B cell (primary cell): ENCODE measurements around the gene TWF2. TPM values are rescaled to one million over a fixed set of nuclear protein-coding genes. Genes with fewer than 3 reads are reported as not detected.

ENCODE experiments used
- ATAC-seq: fragments of 200-7000 bp; cut with Tn5 transposase; one replicate; pipeline ENCODE4 v1.10.0; 2021; ENCODE audit warnings: low read depth, mild to moderate bottlenecking, moderate number of reproducible peaks, moderate library complexity
- CTCF ChIA-PET: fragments of 350-600 bp; sonication (Branson Sonifier 250); formaldehyde crosslinking; loops from one replicate; lab custom pipeline; 2021; ENCODE audit warnings: antibody characterized with exemption, inconsistent platforms; lab: Charles Lee
- POLR2A ChIA-PET: fragments of 350-600 bp; sonication (Branson Sonifier 250); formaldehyde crosslinking; loops from one replicate; lab custom pipeline; 2021; ENCODE audit warnings: antibody characterized with exemption; lab: Charles Lee
- DNase-seq: peaks from one replicate; pipeline ENCODE4 v3.0.0; 2013
- H2AFZ ChIP-seq: 2 replicates; pipeline ENCODE4 v1.6.1; 2012; ENCODE audit warnings: mild to moderate bottlenecking, low read depth, low read length; ENCODE audit not compliant: insufficient read depth, poor library complexity, severe bottlenecking
- H3K27ac ChIP-seq, 2 donors: 1 replicate in 1 of 2; 2 replicates in 1 of 2; pipeline ENCODE4 v1.5.1; 2012 to 2013; ENCODE audit warnings: low read length in 2 of 2, mild to moderate bottlenecking in 2 of 2, moderate library complexity in 1 of 2
- H3K27me3 ChIP-seq, 4 experiments: fragments of 200-600 bp in 1 of 4; sonication (generic) in 1 of 4; replicated peaks in 1 of 4; 1 replicate in 2 of 4; 2 replicates in 2 of 4; pipeline versions ENCODE4 v1.6.1 to v1.7.0; 2013 to 2016; ENCODE audit warnings: low read length in 3 of 4, mild to moderate bottlenecking in 2 of 4, mixed read lengths in 1 of 4, moderate library complexity in 1 of 4; ENCODE audit not compliant: insufficient read depth in 4 of 4, control insufficient read depth in 3 of 4; ENCODE audit errors: control extremely low read depth in 1 of 4
- H3K36me3 ChIP-seq, 2 experiments: replicated peaks in 1 of 2; 1 replicate in 1 of 2; 2 replicates in 1 of 2; pipeline versions ENCODE4 v1.6.1 to v1.7.1; 2013; ENCODE audit warnings: low read length in 1 of 2; ENCODE audit not compliant: insufficient read depth in 2 of 2, control insufficient read depth in 1 of 2; ENCODE audit errors: control extremely low read depth in 1 of 2, extremely low read depth in 1 of 2
- H3K4me1 ChIP-seq, 2 donors: fragments of 200-600 bp in 1 of 2; sonication (generic) in 1 of 2; 1 replicate in 1 of 2; 2 replicates in 1 of 2; pipeline versions ENCODE4 v1.5.1 to v1.6.1; 2013 to 2017; ENCODE audit warnings: low read length in 2 of 2; ENCODE audit not compliant: control insufficient read depth in 2 of 2, insufficient read depth in 2 of 2
- H3K4me2 ChIP-seq: replicated peaks from 2 replicates; pipeline ENCODE3; 2012; ENCODE audit warnings: mild to moderate bottlenecking, low read depth, low read length; ENCODE audit not compliant: poor library complexity, severe bottlenecking
- H3K4me3 ChIP-seq, 5 experiments: fragments of 200-600 bp in 1 of 5; sonication (generic) in 1 of 5; 1 replicate in 3 of 5; 2 replicates in 2 of 5; pipeline versions ENCODE4 v1.5.1 to v1.7.0; 2011 to 2016; ENCODE audit warnings: low read length in 4 of 5, mild to moderate bottlenecking in 4 of 5, low read depth in 2 of 5, control low read depth in 1 of 5, moderate library complexity in 1 of 5; ENCODE audit not compliant: insufficient read depth in 1 of 5; ENCODE audit errors: control extremely low read depth in 1 of 5, extremely low read depth in 1 of 5
- H3K79me2 ChIP-seq: fragments of 200-600 bp; sonication (generic); one replicate; pipeline ENCODE4 v1.6.0; 2016; ENCODE audit warnings: low read length; ENCODE audit not compliant: control insufficient read depth, insufficient read depth
- H3K9ac ChIP-seq: fragments of 200-600 bp; sonication (generic); 2 replicates; pipeline ENCODE4 v1.6.1; 2017; ENCODE audit warnings: mild to moderate bottlenecking, low read length, moderate library complexity
- H3K9me3 ChIP-seq, 3 donors: one replicate each; pipeline versions ENCODE4 v1.6.1 to v1.7.1; 2013; ENCODE audit warnings: low read length in 2 of 3; ENCODE audit not compliant: control insufficient read depth in 2 of 3, insufficient read depth in 1 of 3; ENCODE audit errors: control extremely low read depth in 1 of 3
- H4K20me1 ChIP-seq: 2 replicates; pipeline ENCODE4 v1.6.0; 2012; ENCODE audit warnings: mild to moderate bottlenecking, low read length; ENCODE audit not compliant: insufficient read depth, control insufficient read depth, poor library complexity, severe bottlenecking
- H3K27ac Mint-ChIP-seq: one replicate; pipeline ENCODE4 v1.8.0; 2021; ENCODE audit warnings: mixed read lengths
- H3K27me3 Mint-ChIP-seq: one replicate; pipeline ENCODE4 v1.8.0; 2021; ENCODE audit warnings: mixed read lengths
- H3K4me1 Mint-ChIP-seq: one replicate; pipeline ENCODE4 v1.8.0; 2021; ENCODE audit warnings: mixed read lengths
- H3K4me3 Mint-ChIP-seq: one replicate; pipeline ENCODE4 v1.8.0; 2021; ENCODE audit warnings: mixed read lengths
- H3K9me3 Mint-ChIP-seq: one replicate; pipeline ENCODE4 v1.8.0; 2022; ENCODE audit warnings: mixed read lengths; ENCODE audit not compliant: insufficient read depth
- CTCF ChIP-seq: fragments of 200-600 bp; IDR thresholded peaks from one replicate; pipeline ENCODE4 v1.8.0; 2022; ENCODE audit warnings: antibody characterized with exemption, mild to moderate bottlenecking
- EZH2 ChIP-seq: IDR thresholded peaks from 2 replicates; pipeline ENCODE4 v1.6.1; 2012; ENCODE audit warnings: borderline replicate concordance, low read depth, mild to moderate bottlenecking, moderate library complexity, low read length; ENCODE audit not compliant: insufficient read depth, poor library complexity, severe bottlenecking
- WGBS: methylation state at CpG from one replicate; pipeline ENCODE4 v1.1.5; 2013; ENCODE audit warnings: missing lambda C conversion rate; ENCODE audit not compliant: insufficient coverage; 5-methylcytosine and 5-hydroxymethylcytosine counted together
- intact Hi-C: fragments of 100-400 bp; cut with micrococcal nuclease; formaldehyde crosslinking; loops from one replicate; pipeline ENCODE4 v1.10.0; 2022
- polyA plus RNA-seq: library from polyadenylated mRNA; depleted of rRNA; stranded (reverse); fragments of >200 nt; gene quantifications from 2 replicates; pipeline ENCODE4 v1.2.3, GENCODE V29; 2012
- total RNA-seq, 2 donors: library from RNA; stranded (reverse); fragments of 120-200 nt in 1 of 2; gene quantifications; 1 replicate in 1 of 2; 2 replicates in 1 of 2; pipeline versions ENCODE4 v1.2.3 to v1.2.4, GENCODE V29; 2013 to 2022

The TWF2 gene
- total and polyA plus RNA-seq, 2 donors (not counting 1 experiment from before 2014, with no cell fraction given) = 60.3 to 88.2 TPM

GRCh38 chr3:52283306-52283705 is 44.3 kb upstream of the TWF2 start:
- H3K4me2 ChIP-seq = no peak overlapping the region
- no peaks in the 10 kb centered on the region for H4K20me1 ChIP-seq
- H3K9ac ChIP-seq = no peak overlapping the region
- no peak for TF ChIP-seq CTCF
- TF ChIP-seq EZH2 = no peak
- Mint-ChIP-seq H3K4me1 (peaks cover 27% of the 10 kb centered on the region), H3K9me3 (no peaks in the 10 kb centered on the region), H3K27ac (no peak overlapping the region), H3K27me3 (no peaks in the 10 kb centered on the region), H3K4me3 (no peak overlapping the region)
- ChIA-PET POLR2A (interaction anchor here (0.6 kb wide), 1 partner anchor 58 kb away, joined by 3 read pairs; no protein-coding TSS in a partner anchor), CTCF (interaction anchor here (1.2 to 17.5 kb wide), 4 partner anchors 43 to 61 kb away, joined by 3 to 265 read pairs (median 8); partner anchors contain the start of gene TLR9)
- H3K27me3 ChIP-seq = no peaks in the 10 kb centered on the region
- ATAC-seq (no peak), DNase-seq (no peak)
- peaks cover 17 to 24% of the 10 kb centered on the region in 2 donors for H3K4me1 ChIP-seq
- no peaks in the 10 kb centered on the region for H3K36me3 ChIP-seq
- intact Hi-C loops = no loop called here
- H3K9me3 ChIP-seq = no peaks in the 10 kb centered on the region
- no peak overlapping the region for H3K27ac ChIP-seq
- peaks cover 33% of the 10 kb centered on the region for H3K79me2 ChIP-seq
- no peak overlapping the region for H3K4me3 ChIP-seq
- H2AFZ ChIP-seq = no peak overlapping the region
- WGBS = 100% methylated on average over 1 of the region's 1 CpG

GRCh38 chr3:52281981-52282801 is 43.2 kb upstream of the TWF2 start:
- H3K4me3 Mint-ChIP-seq = no peak overlapping the region
- no peaks in the 10 kb centered on the region for H4K20me1 ChIP-seq
- H3K4me1 ChIP-seq = peaks cover 17 to 24% of the 10 kb centered on the region in 2 donors
- peak overlapping the region in 1 of 2 donors; percentile 32 for H3K27ac ChIP-seq
- no peak for TF ChIP-seq EZH2
- TF ChIP-seq CTCF = no peak
- 39% methylated on average over 8 of the region's 8 CpGs for WGBS
- H3K9me3 Mint-ChIP-seq = no peaks in the 10 kb centered on the region
- POLR2A ChIA-PET = interaction anchor here (0.8 kb wide), 1 partner anchor 57 kb away, joined by 4 read pairs; the partner anchor contains the start of gene TLR9
- no peak overlapping the region for H2AFZ ChIP-seq
- H3K4me2 ChIP-seq = no peak overlapping the region
- peak overlapping the region; percentile 50 for H3K27ac Mint-ChIP-seq
- no peak overlapping the region for H3K4me3 ChIP-seq
- no peak overlapping the region for H3K9ac ChIP-seq
- H3K27me3 ChIP-seq = no peaks in the 10 kb centered on the region
- CTCF ChIA-PET = interaction anchor here (0.7 to 17.5 kb wide), 7 partner anchors 10 to 60 kb away, joined by 3 to 265 read pairs (median 6); partner anchors contain the start of gene TLR9
- no peaks in the 10 kb centered on the region for H3K9me3 ChIP-seq
- H3K36me3 ChIP-seq = no peaks in the 10 kb centered on the region
- no peaks in the 10 kb centered on the region for H3K27me3 Mint-ChIP-seq
- no peak for ATAC-seq
- H3K79me2 ChIP-seq = peaks cover 39% of the 10 kb centered on the region
- intact Hi-C loops = no loop called here
- DNase-seq = no peak
- peaks cover 24% of the 10 kb centered on the region for H3K4me1 Mint-ChIP-seq
